Measurements from ENCODE around the gene CTIF.

GRCh38 chr18:48792141-48792540 lies 253.3 kb downstream of the CTIF start:
- TF ChIP-seq CTCF (conservative IDR thresholded peaks at IDR 0.05; ENCODE audit: low read length) (no peak), EZH2phosphoT487 (IDR thresholded peaks at IDR 0.05; ENCODE audit: borderline replicate concordance, low read depth, low read length) (no peak)

Data from OCI-LY7 (cell line).